Measurements from ENCODE around the gene EMC10. TPM values are rescaled to one million over a fixed set of nuclear protein-coding genes. Genes with fewer than 3 reads are reported as not detected.

Gene EMC10
- total RNA-seq, 1 experiment from 2014 or later, result 109 TPM

DNA sequence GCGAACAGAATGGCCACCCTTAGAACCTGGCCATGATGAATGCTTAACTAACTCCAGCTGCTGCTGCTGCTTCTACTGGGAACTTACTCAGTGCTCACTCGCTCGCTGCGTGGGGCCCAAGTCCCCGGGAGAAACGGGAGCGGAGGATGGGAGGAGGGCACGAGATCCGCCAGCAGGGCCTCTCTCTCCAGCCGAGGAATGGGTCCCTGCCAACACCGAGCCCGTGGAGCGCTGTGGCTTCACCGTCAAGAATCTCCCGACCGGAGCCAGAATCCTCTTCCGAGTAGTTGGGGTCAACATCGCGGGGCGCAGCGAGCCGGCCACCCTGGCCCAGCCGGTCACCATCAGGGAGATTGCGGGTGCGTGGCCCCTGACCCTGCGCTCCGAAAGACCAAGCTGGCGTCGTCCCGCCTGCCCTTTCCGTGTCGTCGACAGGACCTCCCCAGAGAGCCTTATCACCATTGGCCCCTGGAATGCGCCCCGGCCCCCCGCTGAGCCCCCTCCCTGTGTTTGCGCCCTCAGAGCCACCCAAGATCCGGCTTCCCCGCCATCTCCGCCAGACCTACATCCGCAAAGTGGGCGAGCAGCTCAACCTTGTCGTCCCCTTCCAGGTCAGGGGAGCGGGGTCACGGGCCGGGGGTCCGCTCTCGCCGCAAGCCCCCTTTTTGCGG is 17.8 kb upstream of the EMC10 start:
- no peak overlapping the region for H3K4me3 Mint-ChIP-seq
- no peak overlapping the region for H4K91ac ChIP-seq (ENCODE audit: insufficient read length, low read depth, low read length)
- H3K14ac ChIP-seq (ENCODE audit: insufficient read depth, low read length), result no peak overlapping the region
- H3K23me2 ChIP-seq (ENCODE audit: insufficient read length, low read depth, low read length, poor library complexity, severe bottlenecking), result no peaks in the 10 kb centered on the region
- no peak overlapping the region for H2AK5ac ChIP-seq (ENCODE audit: insufficient read length, low read length)
- TF ChIP-seq, protein P1, sequence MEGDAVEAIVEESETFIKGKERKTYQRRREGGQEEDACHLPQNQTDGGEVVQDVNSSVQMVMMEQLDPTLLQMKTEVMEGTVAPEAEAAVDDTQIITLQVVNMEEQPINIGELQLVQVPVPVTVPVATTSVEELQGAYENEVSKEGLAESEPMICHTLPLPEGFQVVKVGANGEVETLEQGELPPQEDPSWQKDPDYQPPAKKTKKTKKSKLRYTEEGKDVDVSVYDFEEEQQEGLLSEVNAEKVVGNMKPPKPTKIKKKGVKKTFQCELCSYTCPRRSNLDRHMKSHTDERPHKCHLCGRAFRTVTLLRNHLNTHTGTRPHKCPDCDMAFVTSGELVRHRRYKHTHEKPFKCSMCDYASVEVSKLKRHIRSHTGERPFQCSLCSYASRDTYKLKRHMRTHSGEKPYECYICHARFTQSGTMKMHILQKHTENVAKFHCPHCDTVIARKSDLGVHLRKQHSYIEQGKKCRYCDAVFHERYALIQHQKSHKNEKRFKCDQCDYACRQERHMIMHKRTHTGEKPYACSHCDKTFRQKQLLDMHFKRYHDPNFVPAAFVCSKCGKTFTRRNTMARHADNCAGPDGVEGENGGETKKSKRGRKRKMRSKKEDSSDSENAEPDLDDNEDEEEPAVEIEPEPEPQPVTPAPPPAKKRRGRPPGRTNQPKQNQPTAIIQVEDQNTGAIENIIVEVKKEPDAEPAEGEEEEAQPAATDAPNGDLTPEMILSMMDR (conservative IDR thresholded peaks at IDR 0.05), result no peak
- no peak overlapping the region for H2BK20ac ChIP-seq (ENCODE audit: low read depth, low read length, poor library complexity, severe bottlenecking)
- H3K56ac ChIP-seq (ENCODE audit: insufficient read length, low read depth, low read length), result no peak overlapping the region
- H3K27me3 Mint-ChIP-seq (ENCODE audit: low read depth), result peaks cover 15% of the 10 kb centered on the region
- H2BK120ac ChIP-seq (ENCODE audit: low read depth, low read length, poor library complexity, severe bottlenecking), result no peak overlapping the region
- no peaks in the 10 kb centered on the region for H3K79me2 ChIP-seq (ENCODE audit: insufficient read depth, low read length)
- H3K36me3 Mint-ChIP-seq (ENCODE audit: insufficient read depth in 1 of 3, low read depth in 3 of 3), result peaks cover 0 to 3% (median 2%) of the 10 kb centered on the region in 3 experiments; a peak in 2 of 7 replicates
- no peak overlapping the region for H2BK5ac ChIP-seq (ENCODE audit: insufficient read length, low read length)
- DNase-seq, result no peak
- H3K4me2 ChIP-seq (ENCODE audit: insufficient read depth, insufficient read length, low read length), result no peak overlapping the region
- no peak overlapping the region for H2AFZ ChIP-seq (ENCODE audit: low read length)
- no peak overlapping the region for H4K8ac ChIP-seq (replicated peaks; ENCODE audit: insufficient read length, low read depth, low read length)
- H3K27ac ChIP-seq (ENCODE audit: insufficient read length, low read depth, low read length), result no peak overlapping the region
- no peaks in the 10 kb centered on the region for H3K4me1 ChIP-seq (ENCODE audit: insufficient read depth, low read length)
- H3K27me3 ChIP-seq (ENCODE audit: insufficient read depth, low read length), result no peaks in the 10 kb centered on the region
- H3K27ac Mint-ChIP-seq, result no peak overlapping the region
- H3K9ac ChIP-seq (ENCODE audit: extremely low read depth, insufficient read length, low read length), result no peak overlapping the region
- no peaks in the 10 kb centered on the region; a peak in 1 of 5 replicates for H3K9me3 Mint-ChIP-seq
- H3K4ac ChIP-seq (ENCODE audit: low read depth, low read length), result no peak overlapping the region
- no peaks in the 10 kb centered on the region for H3K9me3 ChIP-seq (ENCODE audit: control insufficient read depth, low read depth, low read length)
- H2BK12ac ChIP-seq (ENCODE audit: insufficient read length, low read depth, low read length), result no peak overlapping the region
- no peak overlapping the region for H3K23ac ChIP-seq (ENCODE audit: insufficient read length, low read depth, low read length)
- H3K79me1 ChIP-seq (ENCODE audit: insufficient read depth, low read depth, low read length, poor library complexity, severe bottlenecking), result no peaks in the 10 kb centered on the region
- no peak overlapping the region for H3K18ac ChIP-seq (ENCODE audit: insufficient read length, low read depth, low read length)
- no peak overlapping the region for H3T11ph ChIP-seq (ENCODE audit: low read length)
- WGBS (ENCODE audit: extremely low coverage, insufficient read length, low lambda C conversion rate), result no CpG with 5 or more reads among the region's 50 CpGs
- peaks cover 2 to 7% of the 10 kb centered on the region in 2 experiments for H3K4me1 Mint-ChIP-seq
- no peak overlapping the region for H4K5ac ChIP-seq (ENCODE audit: insufficient read length, low read depth, low read length)
- H2BK15ac ChIP-seq (ENCODE audit: low read depth, low read length), result no peak overlapping the region
- H4K20me1 ChIP-seq (ENCODE audit: control insufficient read depth, insufficient read depth, insufficient read length), result peaks cover 6% of the 10 kb centered on the region
